Esophagus squamous epithelium (tissue), 4 donors: ENCODE results near the gene PHLPP1.

Source experiments
- CTCF ChIP-seq, 6 experiments: fragments of 450-650 bp in 4 of 6; fragments of 200-600 bp in 2 of 6; sonication (generic) in 2 of 6; IDR thresholded peaks; one replicate each; pipeline ENCODE4 v1.5.1; 2016 to 2019; ENCODE audit warnings: antibody characterized with exemption in 6 of 6, mild to moderate bottlenecking in 4 of 6, moderate library complexity in 4 of 6
- POLR2A ChIP-seq, 4 donors: fragments of 450-650 bp; IDR thresholded peaks; one replicate each; pipeline ENCODE4 v1.6.1; 2017; ENCODE audit warnings: antibody characterized with exemption in 4 of 4, mild to moderate bottlenecking in 4 of 4, moderate library complexity in 3 of 4

- TF ChIP-seq CTCF (IDR thresholded peaks at IDR 0.05) (no peak), POLR2A (IDR thresholded peaks at IDR 0.05) (no peak)
Observed at GRCh38 chr18:62784966-62785413, 69.6 kb downstream of the PHLPP1 start.
